ENCODE measurements around the gene ELAVL4.

DNA sequence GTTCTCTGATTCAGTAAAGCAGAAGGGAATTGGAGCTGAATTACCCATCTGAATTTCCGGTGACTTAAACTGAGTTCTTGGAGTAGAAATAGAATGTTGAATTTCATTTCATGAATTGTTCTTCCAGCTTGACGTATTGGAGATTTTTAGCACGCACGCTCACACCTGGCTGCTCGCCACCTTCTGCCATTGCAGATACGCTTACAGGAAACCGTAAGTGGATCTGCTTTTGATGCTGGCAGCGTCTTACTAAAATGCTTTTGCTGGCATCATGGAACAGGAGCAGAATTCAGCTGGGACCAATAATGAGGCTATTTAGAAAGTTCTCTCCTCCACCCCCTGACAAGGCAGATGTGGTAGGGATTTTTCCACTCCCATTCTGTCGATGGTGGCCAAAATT is 17.7 kb upstream of the ELAVL4 start:
- TF ChIP-seq, protein P1, sequence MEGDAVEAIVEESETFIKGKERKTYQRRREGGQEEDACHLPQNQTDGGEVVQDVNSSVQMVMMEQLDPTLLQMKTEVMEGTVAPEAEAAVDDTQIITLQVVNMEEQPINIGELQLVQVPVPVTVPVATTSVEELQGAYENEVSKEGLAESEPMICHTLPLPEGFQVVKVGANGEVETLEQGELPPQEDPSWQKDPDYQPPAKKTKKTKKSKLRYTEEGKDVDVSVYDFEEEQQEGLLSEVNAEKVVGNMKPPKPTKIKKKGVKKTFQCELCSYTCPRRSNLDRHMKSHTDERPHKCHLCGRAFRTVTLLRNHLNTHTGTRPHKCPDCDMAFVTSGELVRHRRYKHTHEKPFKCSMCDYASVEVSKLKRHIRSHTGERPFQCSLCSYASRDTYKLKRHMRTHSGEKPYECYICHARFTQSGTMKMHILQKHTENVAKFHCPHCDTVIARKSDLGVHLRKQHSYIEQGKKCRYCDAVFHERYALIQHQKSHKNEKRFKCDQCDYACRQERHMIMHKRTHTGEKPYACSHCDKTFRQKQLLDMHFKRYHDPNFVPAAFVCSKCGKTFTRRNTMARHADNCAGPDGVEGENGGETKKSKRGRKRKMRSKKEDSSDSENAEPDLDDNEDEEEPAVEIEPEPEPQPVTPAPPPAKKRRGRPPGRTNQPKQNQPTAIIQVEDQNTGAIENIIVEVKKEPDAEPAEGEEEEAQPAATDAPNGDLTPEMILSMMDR (IDR thresholded peaks at IDR 0.05; ENCODE audit: low read depth, low read length) = no peak
- TF ChIP-seq, protein P2, sequence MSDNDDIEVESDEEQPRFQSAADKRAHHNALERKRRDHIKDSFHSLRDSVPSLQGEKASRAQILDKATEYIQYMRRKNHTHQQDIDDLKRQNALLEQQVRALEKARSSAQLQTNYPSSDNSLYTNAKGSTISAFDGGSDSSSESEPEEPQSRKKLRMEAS (IDR thresholded peaks at IDR 0.05; ENCODE audit: low read depth, low read length) = no peak
- no peak for TF ChIP-seq MYC (IDR thresholded peaks at IDR 0.05; ENCODE audit: low read depth, low read length)
- no peak for TF ChIP-seq POLR2A (IDR thresholded peaks at IDR 0.05; ENCODE audit: extremely low read depth, insufficient read length)

Measured in NB4 (cell line).